ENCODE results near the gene HACD2. TPM values are rescaled to one million over a fixed set of nuclear protein-coding genes. Genes with fewer than 3 reads are reported as not detected.

Gene HACD2
- total RNA-seq, 2 experiments from 2014 or later = 12.1 to 13.3 TPM

- Histone ChIP-seq H3K4me3 (ENCODE audit: low read length) (no peak overlapping the region), H3K9me3 (ENCODE audit: control insufficient read depth in 1 of 2, insufficient read depth in 1 of 2, low read length in 2 of 2) (no peaks in the 10 kb centered on the region), H3K27ac (ENCODE audit: low read depth in 1 of 2, low read length in 2 of 2) (no peak overlapping the region), H3K27me3 (ENCODE audit: control insufficient read depth in 1 of 2, insufficient read depth in 2 of 2, low read length in 2 of 2) (peaks cover 0 to 5% of the 10 kb centered on the region in 2 experiments), H3K36me3 (ENCODE audit: insufficient read depth, low read length) (no peaks in the 10 kb centered on the region), H3K4me1 (ENCODE audit: insufficient read depth, low read length) (no peaks in the 10 kb centered on the region)
- no peak overlapping the region for H3K4me3 Mint-ChIP-seq
- intact Hi-C loops (cut with DNase I, micrococcal nuclease) = no loop called here
- ChIA-PET POLR2A (no interaction called here), CTCF (no interaction called here)
- DNase-seq = no peak
- no peak overlapping the region for H3K27ac Mint-ChIP-seq
- no peak for ATAC-seq (ENCODE audit: poor library complexity)
- H3K36me3 Mint-ChIP-seq (ENCODE audit: low read depth) = no peaks in the 10 kb centered on the region
- H3K9me3 Mint-ChIP-seq = no peaks in the 10 kb centered on the region
- H3K4me1 Mint-ChIP-seq (ENCODE audit: low read depth) = no peaks in the 10 kb centered on the region
- no peak for TF ChIP-seq CTCF (IDR thresholded peaks at IDR 0.05)
- H3K27me3 Mint-ChIP-seq = peaks cover 17% of the 10 kb centered on the region
These were observed 103.0 kb downstream of the HACD2 start for GRCh38 chr3:123481722-123482457.

- no peak for TF ChIP-seq CTCF (IDR thresholded peaks at IDR 0.05)
- intact Hi-C loops (cut with DNase I, micrococcal nuclease) = no loop called here
- ChIA-PET CTCF (no interaction called here), POLR2A (no interaction called here)
- H3K27ac Mint-ChIP-seq = no peak overlapping the region
- peaks cover 20% of the 10 kb centered on the region for H3K27me3 Mint-ChIP-seq
- ATAC-seq (ENCODE audit: poor library complexity) (no peak), DNase-seq (no peak)
- H3K36me3 Mint-ChIP-seq (ENCODE audit: low read depth) = no peaks in the 10 kb centered on the region
- Histone ChIP-seq H3K9me3 (ENCODE audit: control insufficient read depth in 1 of 2, insufficient read depth in 1 of 2, low read length in 2 of 2) (no peaks in the 10 kb centered on the region), H3K4me1 (ENCODE audit: insufficient read depth, low read length) (no peaks in the 10 kb centered on the region), H3K27me3 (ENCODE audit: control insufficient read depth in 1 of 2, insufficient read depth in 2 of 2, low read length in 2 of 2) (peaks cover 0 to 5% of the 10 kb centered on the region in 2 experiments), H3K27ac (ENCODE audit: low read depth in 1 of 2, low read length in 2 of 2) (no peak overlapping the region), H3K4me3 (ENCODE audit: low read length) (no peak overlapping the region), H3K36me3 (ENCODE audit: insufficient read depth, low read length) (no peaks in the 10 kb centered on the region)
- no peaks in the 10 kb centered on the region for H3K9me3 Mint-ChIP-seq
- H3K4me3 Mint-ChIP-seq = no peak overlapping the region
- no peaks in the 10 kb centered on the region for H3K4me1 Mint-ChIP-seq (ENCODE audit: low read depth)
These were observed 103.8 kb downstream of the HACD2 start for GRCh38 chr3:123481071-123481470.

GRCh38 chr3:123480428-123480827 lies 104.4 kb downstream of the HACD2 start:
- Mint-ChIP-seq H3K27ac (no peak overlapping the region), H3K4me1 (ENCODE audit: low read depth) (no peaks in the 10 kb centered on the region), H3K9me3 (no peaks in the 10 kb centered on the region), H3K27me3 (peaks cover 20% of the 10 kb centered on the region), H3K36me3 (ENCODE audit: low read depth) (no peaks in the 10 kb centered on the region), H3K4me3 (no peak overlapping the region)
- intact Hi-C loops (cut with DNase I, micrococcal nuclease) = no loop called here
- no peak for DNase-seq
- no peaks in the 10 kb centered on the region for H3K9me3 ChIP-seq (ENCODE audit: control insufficient read depth in 1 of 2, insufficient read depth in 1 of 2, low read length in 2 of 2)
- no peak overlapping the region for H3K4me3 ChIP-seq (ENCODE audit: low read length)
- H3K27ac ChIP-seq (ENCODE audit: low read depth in 1 of 2, low read length in 2 of 2) = no peak overlapping the region
- CTCF ChIA-PET = no interaction called here
- TF ChIP-seq CTCF (IDR thresholded peaks at IDR 0.05) = no peak
- no peaks in the 10 kb centered on the region for H3K36me3 ChIP-seq (ENCODE audit: insufficient read depth, low read length)
- no peaks in the 10 kb centered on the region for H3K4me1 ChIP-seq (ENCODE audit: insufficient read depth, low read length)
- POLR2A ChIA-PET = no interaction called here
- H3K27me3 ChIP-seq (ENCODE audit: control insufficient read depth in 1 of 2, insufficient read depth in 2 of 2, low read length in 2 of 2) = peaks cover 0 to 5% of the 10 kb centered on the region in 2 experiments
- no peak for ATAC-seq (ENCODE audit: poor library complexity)

Data from CD4-positive, alpha-beta T cell (primary cell).